ENCODE results near the gene TLN1.

Gene TLN1

DNA sequence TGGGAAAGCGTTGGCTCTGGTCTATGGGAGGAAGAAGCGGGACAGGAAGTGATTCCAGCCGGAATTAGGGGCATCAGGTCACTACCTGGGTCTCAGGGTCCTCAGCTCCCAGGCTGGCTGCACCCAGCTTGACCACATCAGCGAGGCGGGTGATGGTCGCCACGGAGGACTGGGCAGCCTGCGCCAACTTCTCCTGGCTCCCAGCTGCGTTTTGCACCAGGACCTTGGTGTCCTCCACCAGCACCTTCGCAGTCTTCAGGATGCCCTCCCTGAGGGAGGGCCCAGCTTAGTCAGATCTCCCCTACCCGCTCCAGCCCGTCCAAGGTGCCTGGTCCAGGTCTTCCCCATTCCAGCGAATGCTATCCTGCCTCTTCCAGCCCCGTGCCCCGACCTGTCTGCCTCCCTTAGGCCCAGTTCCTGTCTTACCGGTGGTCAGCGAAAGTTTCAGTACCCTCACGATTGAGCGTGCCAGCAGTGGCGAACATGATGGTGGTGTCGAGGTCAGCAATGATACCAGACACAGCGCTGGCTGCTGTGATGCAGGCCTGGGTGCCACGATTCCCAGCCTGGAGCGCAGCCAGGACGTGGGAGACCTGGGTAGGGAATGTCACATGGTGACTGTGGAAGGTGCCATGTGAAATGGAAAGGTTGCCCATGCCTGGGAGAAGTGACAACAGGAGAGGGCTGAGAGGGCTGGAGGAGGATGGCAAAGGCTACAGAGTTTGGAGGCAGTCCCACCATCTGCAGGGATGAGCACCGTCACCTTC, 27.9 kb downstream of the TLN1 start:
- H3K9ac ChIP-seq: no peak overlapping the region
- H3K4me1 ChIP-seq: no peaks in the 10 kb centered on the region
- no peak overlapping the region for H2AFZ ChIP-seq
- H3K27me3 ChIP-seq (ENCODE audit: control insufficient read depth, insufficient read depth, low read length): no peaks in the 10 kb centered on the region
- H3K9me3 ChIP-seq (ENCODE audit: control insufficient read depth, low read length): no peaks in the 10 kb centered on the region
- TF ChIP-seq, protein P1, sequence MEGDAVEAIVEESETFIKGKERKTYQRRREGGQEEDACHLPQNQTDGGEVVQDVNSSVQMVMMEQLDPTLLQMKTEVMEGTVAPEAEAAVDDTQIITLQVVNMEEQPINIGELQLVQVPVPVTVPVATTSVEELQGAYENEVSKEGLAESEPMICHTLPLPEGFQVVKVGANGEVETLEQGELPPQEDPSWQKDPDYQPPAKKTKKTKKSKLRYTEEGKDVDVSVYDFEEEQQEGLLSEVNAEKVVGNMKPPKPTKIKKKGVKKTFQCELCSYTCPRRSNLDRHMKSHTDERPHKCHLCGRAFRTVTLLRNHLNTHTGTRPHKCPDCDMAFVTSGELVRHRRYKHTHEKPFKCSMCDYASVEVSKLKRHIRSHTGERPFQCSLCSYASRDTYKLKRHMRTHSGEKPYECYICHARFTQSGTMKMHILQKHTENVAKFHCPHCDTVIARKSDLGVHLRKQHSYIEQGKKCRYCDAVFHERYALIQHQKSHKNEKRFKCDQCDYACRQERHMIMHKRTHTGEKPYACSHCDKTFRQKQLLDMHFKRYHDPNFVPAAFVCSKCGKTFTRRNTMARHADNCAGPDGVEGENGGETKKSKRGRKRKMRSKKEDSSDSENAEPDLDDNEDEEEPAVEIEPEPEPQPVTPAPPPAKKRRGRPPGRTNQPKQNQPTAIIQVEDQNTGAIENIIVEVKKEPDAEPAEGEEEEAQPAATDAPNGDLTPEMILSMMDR (IDR thresholded peaks at IDR 0.05): no peak
- no peak overlapping the region for H3K27ac ChIP-seq
- no peaks in the 10 kb centered on the region for H3K36me3 ChIP-seq (ENCODE audit: control insufficient read depth, insufficient read depth, low read length)
- H3K79me2 ChIP-seq: no peaks in the 10 kb centered on the region
- H3K4me2 ChIP-seq (ENCODE audit: low read length): no peak overlapping the region
- no peak overlapping the region for H3K4me3 ChIP-seq (ENCODE audit: low read depth, low read length)

- Histone ChIP-seq H3K27ac (no peak overlapping the region), H3K4me3 (ENCODE audit: low read depth, low read length) (no peak overlapping the region), H3K9ac (no peak overlapping the region), H3K4me1 (peaks cover 6% of the 10 kb centered on the region), H3K79me2 (no peaks in the 10 kb centered on the region), H3K9me3 (ENCODE audit: control insufficient read depth, low read length) (no peaks in the 10 kb centered on the region), H3K27me3 (ENCODE audit: control insufficient read depth, insufficient read depth, low read length) (no peaks in the 10 kb centered on the region), H2AFZ (no peak overlapping the region), H3K4me2 (ENCODE audit: low read length) (no peak overlapping the region), H3K36me3 (ENCODE audit: control insufficient read depth, insufficient read depth, low read length) (no peaks in the 10 kb centered on the region)
- TF ChIP-seq, protein P1 (IDR thresholded peaks at IDR 0.05): no peak
Observed at GRCh38 chr9:35702696-35703095, 29.3 kb downstream of the TLN1 start.

DNA sequence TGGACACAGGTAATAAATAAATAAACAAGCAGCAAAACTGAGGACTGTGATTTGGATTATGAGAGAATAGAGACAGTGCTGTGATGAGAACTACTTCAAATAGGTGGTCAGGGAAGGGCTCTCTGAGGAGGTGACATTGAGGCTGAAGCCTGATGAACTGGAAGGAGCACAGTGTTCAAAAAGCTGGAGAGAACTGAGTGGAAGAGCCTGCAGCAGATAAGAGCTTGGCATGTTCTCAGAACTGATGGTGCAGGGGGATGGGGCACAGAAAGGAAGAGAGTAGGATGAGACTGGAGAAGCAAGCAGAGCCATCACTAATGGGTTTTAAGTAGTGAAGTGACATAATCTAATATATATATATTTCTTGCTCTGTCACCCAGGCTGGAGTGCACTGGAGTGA, 31.1 kb downstream of the TLN1 start:
- H3K27me3 ChIP-seq (ENCODE audit: control insufficient read depth, insufficient read depth, low read length): no peaks in the 10 kb centered on the region
- no peak overlapping the region for H3K27ac ChIP-seq
- no peak overlapping the region for H3K9ac ChIP-seq
- TF ChIP-seq, protein P1 (IDR thresholded peaks at IDR 0.05): no peak
- no peak overlapping the region for H2AFZ ChIP-seq
- no peak overlapping the region for H3K4me2 ChIP-seq (ENCODE audit: low read length)
- H3K4me3 ChIP-seq (ENCODE audit: low read depth, low read length): no peak overlapping the region
- no peaks in the 10 kb centered on the region for H3K36me3 ChIP-seq (ENCODE audit: control insufficient read depth, insufficient read depth, low read length)
- no peaks in the 10 kb centered on the region for H3K9me3 ChIP-seq (ENCODE audit: control insufficient read depth, low read length)
- H3K79me2 ChIP-seq: no peaks in the 10 kb centered on the region
- peaks cover 18% of the 10 kb centered on the region for H3K4me1 ChIP-seq

GRCh38 chr9:35700031-35700430, 32.0 kb downstream of the TLN1 start:
- Histone ChIP-seq H3K4me2 (ENCODE audit: low read length) (no peak overlapping the region), H3K36me3 (ENCODE audit: control insufficient read depth, insufficient read depth, low read length) (no peaks in the 10 kb centered on the region), H3K4me1 (peaks cover 18% of the 10 kb centered on the region), H3K79me2 (no peaks in the 10 kb centered on the region), H3K9me3 (ENCODE audit: control insufficient read depth, low read length) (no peaks in the 10 kb centered on the region), H2AFZ (no peak overlapping the region), H3K27me3 (ENCODE audit: control insufficient read depth, insufficient read depth, low read length) (no peaks in the 10 kb centered on the region), H3K4me3 (ENCODE audit: low read depth, low read length) (no peak overlapping the region), H3K9ac (no peak overlapping the region), H3K27ac (no peak overlapping the region)
- TF ChIP-seq, protein P1 (IDR thresholded peaks at IDR 0.05): no peak

DNA sequence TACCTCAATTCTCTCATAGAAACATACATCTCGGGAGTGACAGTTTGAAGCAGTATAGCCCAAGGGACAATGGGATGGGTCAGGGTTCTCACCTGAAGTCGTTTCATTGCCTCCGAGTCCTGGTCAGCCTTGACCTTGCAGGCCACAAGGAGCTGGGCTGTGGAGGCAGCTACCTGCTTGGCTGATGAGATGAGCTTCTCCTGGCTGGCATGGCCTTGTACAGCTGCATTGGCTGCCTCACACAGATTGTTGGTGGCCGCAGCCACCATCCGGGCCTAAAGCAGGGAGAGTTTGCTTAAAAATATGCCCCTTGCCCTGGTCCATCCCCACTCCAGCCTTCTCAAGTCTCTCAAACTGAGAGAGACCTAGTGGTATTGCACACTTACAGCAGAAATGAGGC, 33.8 kb downstream of the TLN1 start:
- H3K27me3 ChIP-seq (ENCODE audit: control insufficient read depth, insufficient read depth, low read length): no peaks in the 10 kb centered on the region
- H3K9ac ChIP-seq: no peak overlapping the region
- no peak overlapping the region for H2AFZ ChIP-seq
- no peaks in the 10 kb centered on the region for H3K79me2 ChIP-seq
- TF ChIP-seq, protein P1 (IDR thresholded peaks at IDR 0.05): no peak
- no peaks in the 10 kb centered on the region for H3K9me3 ChIP-seq (ENCODE audit: control insufficient read depth, low read length)
- H3K4me1 ChIP-seq: peaks cover 18% of the 10 kb centered on the region
- no peak overlapping the region for H3K4me2 ChIP-seq (ENCODE audit: low read length)
- H3K27ac ChIP-seq: peak overlapping the region; percentile 74
- no peak overlapping the region for H3K4me3 ChIP-seq (ENCODE audit: low read depth, low read length)
- no peaks in the 10 kb centered on the region for H3K36me3 ChIP-seq (ENCODE audit: control insufficient read depth, insufficient read depth, low read length)
